ENCODE results near the gene SLAMF9. TPM values are rescaled to one million over a fixed set of nuclear protein-coding genes. Genes with fewer than 3 reads are reported as not detected.

Gene SLAMF9
- total and polyA plus RNA-seq, 2 experiments from 2014 or later = 0.48 TPM; not detected in 1

DNA sequence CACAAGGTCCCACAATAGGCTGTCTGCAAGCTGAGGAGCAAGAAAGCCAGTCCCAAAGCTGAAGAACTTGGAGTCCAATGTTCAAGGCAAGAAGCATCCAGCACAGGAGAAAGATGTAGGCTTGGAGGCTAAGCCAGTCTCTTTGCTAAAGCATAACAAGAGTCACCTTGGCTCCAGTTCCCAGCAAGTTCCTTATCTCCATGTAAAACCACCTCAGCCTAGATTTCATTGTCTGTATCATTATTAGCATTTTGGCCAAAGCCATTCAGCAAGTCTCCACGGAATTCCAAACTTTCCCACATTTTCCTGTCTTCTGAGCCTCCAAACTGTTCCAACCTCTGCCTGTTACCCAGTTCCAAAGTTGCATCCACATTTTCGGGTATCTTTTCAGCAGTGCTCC is 40.9 kb upstream of the SLAMF9 start:
- WGBS, 2 experiments (ENCODE audit: low coverage in 1 of 2, low lambda C conversion rate in 2 of 2, missing lambda C conversion rate in 2 of 2) = 91 to 93% methylated on average over 2 of the region's 2 CpGs

DNA sequence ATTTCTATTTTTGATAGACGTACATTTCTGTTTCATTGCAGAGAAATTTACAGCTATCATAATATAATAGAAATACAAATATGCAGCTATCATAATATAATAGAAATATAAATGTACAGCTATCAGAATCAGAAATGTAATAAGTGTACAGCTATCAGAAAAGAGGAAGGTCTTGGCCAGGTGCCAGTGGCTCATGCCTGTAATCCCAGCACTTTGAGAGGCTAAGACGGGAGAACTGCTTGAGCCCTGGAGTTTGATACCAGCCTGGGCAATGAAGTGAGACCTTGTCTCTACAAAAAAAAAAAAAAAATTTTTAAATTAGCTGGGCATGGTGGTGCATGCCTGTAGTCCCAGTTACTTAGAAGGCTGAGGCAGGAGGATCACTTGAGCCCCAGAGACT is 39.9 kb upstream of the SLAMF9 start:
- H3K79me2 ChIP-seq (ENCODE audit: insufficient read depth) = no peaks in the 10 kb centered on the region
- no peak overlapping the region for H3K27ac ChIP-seq
- H3F3A ChIP-seq (ENCODE audit: insufficient read depth) = peaks cover 36% of the 10 kb centered on the region
- no peaks in the 10 kb centered on the region for H3K9me3 ChIP-seq (ENCODE audit: low read depth)
- no peak overlapping the region for H2AFZ ChIP-seq
- H3K27me3 ChIP-seq (replicated peaks; ENCODE audit: insufficient read depth) = no peaks in the 10 kb centered on the region
- no peak for DNase-seq
- peaks cover 40% of the 10 kb centered on the region for H3K4me1 ChIP-seq (ENCODE audit: insufficient read depth)
- H4K20me1 ChIP-seq (ENCODE audit: insufficient read depth) = no peaks in the 10 kb centered on the region
- 62% methylated on average over 2 of the region's 2 CpGs for WGBS, 2 experiments (ENCODE audit: low coverage in 1 of 2, low lambda C conversion rate in 2 of 2, missing lambda C conversion rate in 2 of 2)
- H3K36me3 ChIP-seq (ENCODE audit: low read depth) = no peaks in the 10 kb centered on the region
- no peak overlapping the region for H3K4me3 ChIP-seq
- H3K4me2 ChIP-seq (ENCODE audit: unreplicated experiment) = no peak overlapping the region
- TF ChIP-seq EZH2 (IDR thresholded peaks at IDR 0.05; ENCODE audit: insufficient read depth, poor library complexity, severe bottlenecking) (no peak), EZH2phosphoT487 (IDR thresholded peaks at IDR 0.05; ENCODE audit: insufficient read depth, low read depth) (no peak)
- no peaks in the 10 kb centered on the region; the same call in 1 of the 2 replicates for H3K9me2 ChIP-seq (ENCODE audit: insufficient read depth)
- in situ Hi-C loops (cut with MboI) = no loop called here
- no peak overlapping the region for H3K9ac ChIP-seq

More for the DNA sequence above, 40.9 kb upstream of the SLAMF9 start:
- TF ChIP-seq EZH2 (IDR thresholded peaks at IDR 0.05; ENCODE audit: insufficient read depth, poor library complexity, severe bottlenecking) (no peak), EZH2phosphoT487 (IDR thresholded peaks at IDR 0.05; ENCODE audit: insufficient read depth, low read depth) (no peak)
- no peaks in the 10 kb centered on the region for H3K9me3 ChIP-seq (ENCODE audit: low read depth)
- no peaks in the 10 kb centered on the region for H4K20me1 ChIP-seq (ENCODE audit: insufficient read depth)
- H3K79me2 ChIP-seq (ENCODE audit: insufficient read depth) = no peaks in the 10 kb centered on the region
- H3K4me2 ChIP-seq (ENCODE audit: unreplicated experiment) = no peak overlapping the region
- H2AFZ ChIP-seq = no peak overlapping the region
- DNase-seq = no peak
- no peaks in the 10 kb centered on the region for H3K36me3 ChIP-seq (ENCODE audit: low read depth)
- no peaks in the 10 kb centered on the region for H3K27me3 ChIP-seq (replicated peaks; ENCODE audit: insufficient read depth)
- H3K27ac ChIP-seq = no peak overlapping the region
- no peaks in the 10 kb centered on the region; the same call in 1 of the 2 replicates for H3K9me2 ChIP-seq (ENCODE audit: insufficient read depth)
- peaks cover 38% of the 10 kb centered on the region for H3F3A ChIP-seq (ENCODE audit: insufficient read depth)
- peaks cover 48% of the 10 kb centered on the region for H3K4me1 ChIP-seq (ENCODE audit: insufficient read depth)
- H3K4me3 ChIP-seq = no peak overlapping the region
- H3K9ac ChIP-seq = no peak overlapping the region
- in situ Hi-C loops (cut with MboI) = no loop called here

DNA sequence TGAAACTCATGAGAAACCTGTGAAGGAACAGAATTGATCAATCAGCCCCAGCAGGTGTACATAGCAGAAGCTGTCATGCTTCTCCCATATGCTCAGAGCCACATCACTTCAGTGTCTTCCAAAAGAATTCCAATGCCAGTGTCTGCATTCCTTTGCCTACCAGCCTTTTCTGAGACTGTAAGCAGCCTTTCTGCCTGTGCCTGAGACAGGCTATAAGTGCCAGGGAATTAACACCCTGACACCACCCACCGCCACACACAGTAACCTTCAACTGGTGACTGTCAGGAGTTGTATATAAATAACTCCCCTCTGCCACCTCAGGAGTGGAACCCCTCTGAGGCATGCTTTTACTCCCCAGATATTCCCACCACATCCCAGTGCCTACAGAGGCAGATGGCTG is 38.1 kb upstream of the SLAMF9 start:
- Histone ChIP-seq H3K4me1 (ENCODE audit: insufficient read depth) (peaks cover 26% of the 10 kb centered on the region), H3K27me3 (replicated peaks; ENCODE audit: insufficient read depth) (no peaks in the 10 kb centered on the region), H3K27ac (no peak overlapping the region), H3K9ac (no peak overlapping the region), H3K4me3 (no peak overlapping the region), H3F3A (ENCODE audit: insufficient read depth) (peaks cover 18% of the 10 kb centered on the region), H3K9me2 (ENCODE audit: insufficient read depth) (no peaks in the 10 kb centered on the region), H3K36me3 (ENCODE audit: low read depth) (no peaks in the 10 kb centered on the region), H4K20me1 (ENCODE audit: insufficient read depth) (no peaks in the 10 kb centered on the region), H3K79me2 (ENCODE audit: insufficient read depth) (no peaks in the 10 kb centered on the region), H3K9me3 (ENCODE audit: low read depth) (no peaks in the 10 kb centered on the region), H2AFZ (no peak overlapping the region), H3K4me2 (ENCODE audit: unreplicated experiment) (no peak overlapping the region)
- DNase-seq = peak; percentile 9
- in situ Hi-C loops (cut with MboI) = no loop called here
- no peak for TF ChIP-seq EZH2phosphoT487 (IDR thresholded peaks at IDR 0.05; ENCODE audit: insufficient read depth, low read depth)
- TF ChIP-seq EZH2 (IDR thresholded peaks at IDR 0.05; ENCODE audit: insufficient read depth, poor library complexity, severe bottlenecking) = no peak
- WGBS, 2 experiments (ENCODE audit: low coverage in 1 of 2, low lambda C conversion rate in 2 of 2, missing lambda C conversion rate in 2 of 2) = 100% methylated on average over 1 of the region's 1 CpG

- H3K27ac ChIP-seq = no peak overlapping the region
- H3K9me3 ChIP-seq (ENCODE audit: low read depth) = no peaks in the 10 kb centered on the region
- H3K79me2 ChIP-seq (ENCODE audit: insufficient read depth) = no peaks in the 10 kb centered on the region
- peaks cover 13% of the 10 kb centered on the region for H3F3A ChIP-seq (ENCODE audit: insufficient read depth)
- in situ Hi-C loops (cut with MboI) = no loop called here
- no peak overlapping the region for H2AFZ ChIP-seq
- no peaks in the 10 kb centered on the region for H3K9me2 ChIP-seq (ENCODE audit: insufficient read depth)
- no peak overlapping the region for H3K4me3 ChIP-seq
- H3K9ac ChIP-seq = no peak overlapping the region
- 71 to 84% methylated on average over 4 of the region's 4 CpGs for WGBS, 2 experiments (ENCODE audit: low coverage in 1 of 2, low lambda C conversion rate in 2 of 2, missing lambda C conversion rate in 2 of 2)
- peak; percentile 4 for DNase-seq
- H4K20me1 ChIP-seq (ENCODE audit: insufficient read depth) = no peaks in the 10 kb centered on the region
- no peak overlapping the region for H3K4me2 ChIP-seq (ENCODE audit: unreplicated experiment)
- H3K27me3 ChIP-seq (replicated peaks; ENCODE audit: insufficient read depth) = no peaks in the 10 kb centered on the region
- H3K4me1 ChIP-seq (ENCODE audit: insufficient read depth) = peaks cover 19% of the 10 kb centered on the region
- TF ChIP-seq EZH2 (IDR thresholded peaks at IDR 0.05; ENCODE audit: insufficient read depth, poor library complexity, severe bottlenecking) (no peak), EZH2phosphoT487 (IDR thresholded peaks at IDR 0.05; ENCODE audit: insufficient read depth, low read depth) (no peak)
- H3K36me3 ChIP-seq (ENCODE audit: low read depth) = no peaks in the 10 kb centered on the region
Observed at GRCh38 chr1:159991513-159991912, 37.5 kb upstream of the SLAMF9 start.

DNA sequence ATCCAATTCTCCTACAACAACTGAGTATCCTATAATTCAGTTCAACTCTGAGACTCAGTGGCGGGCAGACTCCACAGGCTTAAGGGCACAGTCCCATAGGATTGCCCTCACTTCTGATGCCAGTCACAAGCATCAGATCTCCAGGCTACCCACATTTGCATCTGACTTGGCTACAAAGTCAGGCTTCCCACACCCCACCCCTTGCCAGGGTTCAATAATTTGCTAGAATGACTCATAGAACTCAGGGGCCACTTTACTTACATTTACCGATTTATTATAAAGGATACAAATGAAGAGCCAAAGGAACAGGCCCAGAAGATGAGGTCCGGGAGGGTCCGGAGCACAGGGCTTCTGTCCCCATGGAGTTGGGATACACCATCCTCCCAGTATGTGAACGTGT is 36.0 kb upstream of the SLAMF9 start:
- Histone ChIP-seq H3K4me3 (no peak overlapping the region), H3K9me2 (ENCODE audit: insufficient read depth) (no peaks in the 10 kb centered on the region), H3F3A (ENCODE audit: insufficient read depth) (no peaks in the 10 kb centered on the region), H3K27me3 (replicated peaks; ENCODE audit: insufficient read depth) (no peaks in the 10 kb centered on the region), H3K4me1 (ENCODE audit: insufficient read depth) (peaks cover 8% of the 10 kb centered on the region), H3K79me2 (ENCODE audit: insufficient read depth) (no peaks in the 10 kb centered on the region), H3K36me3 (ENCODE audit: low read depth) (no peaks in the 10 kb centered on the region), H2AFZ (no peak overlapping the region), H4K20me1 (ENCODE audit: insufficient read depth) (no peaks in the 10 kb centered on the region), H3K4me2 (ENCODE audit: unreplicated experiment) (no peak overlapping the region), H3K27ac (no peak overlapping the region), H3K9me3 (ENCODE audit: low read depth) (no peaks in the 10 kb centered on the region), H3K9ac (no peak overlapping the region)
- in situ Hi-C loops (cut with MboI) = no loop called here
- TF ChIP-seq EZH2 (IDR thresholded peaks at IDR 0.05; ENCODE audit: insufficient read depth, poor library complexity, severe bottlenecking) (no peak), EZH2phosphoT487 (IDR thresholded peaks at IDR 0.05; ENCODE audit: insufficient read depth, low read depth) (no peak)
- 88% methylated on average over 5 of the region's 5 CpGs for WGBS, 2 experiments (ENCODE audit: low coverage in 1 of 2, low lambda C conversion rate in 2 of 2, missing lambda C conversion rate in 2 of 2)
- no peak for DNase-seq
